K562 (cell line): ENCODE measurements around the gene RAI1. TPM values are rescaled to one million over a fixed set of nuclear protein-coding genes. Genes with fewer than 3 reads are reported as not detected.

Source experiments
- ARID1B ChIP-seq: fragments of 450-650 bp; IDR thresholded peaks from 2 replicates; pipeline ENCODE4 v1.6.1; 2016; ENCODE audit warnings: antibody characterized with exemption, mild to moderate bottlenecking, inconsistent platforms
- ATF1 ChIP-seq, 2 experiments: fragments of 450-650 bp in 1 of 2; IDR thresholded peaks; 2 replicates each; pipeline ENCODE4 v1.6.1; 2016; ENCODE audit warnings: missing compliant biosample characterization in 1 of 2, missing genetic modification characterization in 1 of 2
- CREB3L1 ChIP-seq: fragments of 450-650 bp; IDR thresholded peaks from 2 replicates; pipeline ENCODE4 v1.6.1; 2014; ENCODE audit warnings: low read depth, mild to moderate bottlenecking, moderate library complexity, borderline replicate concordance
- CREM ChIP-seq: IDR thresholded peaks from 2 replicates; pipeline ENCODE4 v1.6.1; 2014; ENCODE audit warnings: antibody characterized with exemption, low read depth
- CTCFL ChIP-seq: IDR thresholded peaks from 2 replicates; pipeline ENCODE4 v1.6.1; 2011; ENCODE audit warnings: borderline replicate concordance, low read depth, mild to moderate bottlenecking, moderate library complexity, low read length; ENCODE audit not compliant: insufficient read depth, poor library complexity, severe bottlenecking
- HINFP ChIP-seq: fragments of 450-650 bp; conservative IDR thresholded peaks from 2 replicates; pipeline ENCODE4 v1.6.1; 2016; ENCODE audit warnings: missing genetic modification characterization, low read depth, mild to moderate bottlenecking, control low read depth, missing compliant biosample characterization
- MCM7 ChIP-seq, 2 experiments: fragments of 450-650 bp; IDR thresholded peaks; 2 replicates each; pipeline ENCODE4 v1.6.1; 2016 to 2018
- NFYB ChIP-seq: IDR thresholded peaks from 2 replicates; pipeline ENCODE4 v1.6.1; 2011; ENCODE audit warnings: mild to moderate bottlenecking, moderate library complexity; ENCODE audit not compliant: insufficient read length; ENCODE audit errors: extremely low read depth
- RBM17 ChIP-seq: fragments of 200-400 bp; formaldehyde crosslinking; IDR thresholded peaks from 2 replicates; pipeline ENCODE4 v1.6.1; 2017; ENCODE audit warnings: low read depth, mild to moderate bottlenecking, low read length, borderline replicate concordance
- RNF2 ChIP-seq: sonication (generic); IDR thresholded peaks from 2 replicates; pipeline ENCODE4 v1.6.1; 2016
- SLC30A9 ChIP-seq: fragments of 250-450 bp; sonication (Bioruptor Pico); IDR thresholded peaks from 2 replicates; pipeline ENCODE4 v1.8.0; 2022; ENCODE audit warnings: mild to moderate bottlenecking, moderate library complexity
- SRSF1 ChIP-seq: fragments of 200-400 bp; formaldehyde crosslinking; IDR thresholded peaks from 2 replicates; pipeline ENCODE4 v1.6.1; 2017; ENCODE audit warnings: mild to moderate bottlenecking, low read depth, low read length, moderate library complexity
- TAF15 ChIP-seq: fragments of 200-400 bp; formaldehyde crosslinking; IDR thresholded peaks from 2 replicates; pipeline ENCODE4 v1.6.1; 2017; ENCODE audit warnings: mild to moderate bottlenecking, low read depth, low read length, moderate library complexity
- TFE3 ChIP-seq: fragments of 450-650 bp; formaldehyde crosslinking; IDR thresholded peaks from 2 replicates; pipeline ENCODE4 v1.4.0; 2020; ENCODE audit warnings: mild to moderate bottlenecking, mixed read lengths
- ZKSCAN3 ChIP-seq: fragments of 250-450 bp; sonication (Bioruptor Pico); IDR thresholded peaks from 2 replicates; pipeline ENCODE4 v1.4.0; 2020
- ZNF140 ChIP-seq: fragments of 250-450 bp; sonication (Bioruptor Pico); IDR thresholded peaks from 2 replicates; pipeline ENCODE4 v1.8.0; 2021; ENCODE audit warnings: moderate library complexity, mild to moderate bottlenecking, inconsistent platforms
- ZNF184 ChIP-seq: sonication (generic); formaldehyde crosslinking; IDR thresholded peaks from 2 replicates; pipeline ENCODE4 v1.5.0; 2020; ENCODE audit warnings: missing genetic modification reagents
- polyA plus RNA-seq, 8 experiments: library from polyadenylated mRNA; depleted of rRNA in 4 of 8; stranded (reverse) in 5 of 8; unstranded in 3 of 8; fragments of >200 nt; fragmentation: Nextera tagmentation in 2 of 8; fragmentation: Illumina TruSeq in 1 of 8; extraction: Ambion mirVana in 2 of 8; extraction: Trizol in 1 of 8; gene quantifications; 2 replicates each; pipeline versions ENCODE4 v1.2.1 to v1.2.3, GENCODE V29; 2011 to 2014; ENCODE audit warnings: inconsistent platforms in 1 of 8, missing spikeins in 1 of 8
- total RNA-seq, 7 experiments: library from RNA; depleted of rRNA in 6 of 7; stranded (reverse); fragments of >200 nt in 6 of 7; fragmentation: Illumina TruSeq in 2 of 7; extraction: Trizol in 2 of 7; gene quantifications; 2 replicates each; pipeline versions ENCODE4 v1.2.1 to v1.2.3, GENCODE V29; 2011 to 2021; ENCODE audit warnings: low replicate concordance in 1 of 7
- TF ChIP-seq, protein P1 (sequence below): fragments of 250-450 bp; sonication (Bioruptor Pico); IDR thresholded peaks from 2 replicates; pipeline ENCODE4 v1.8.0; 2021; ENCODE audit warnings: borderline replicate concordance, mild to moderate bottlenecking, moderate library complexity; ENCODE audit not compliant: poor library complexity, severe bottlenecking
- TF ChIP-seq, protein P2 (sequence below): sonication (generic); formaldehyde crosslinking; IDR thresholded peaks from 2 replicates; pipeline ENCODE4 v1.9.0; 2022; ENCODE audit warnings: mild to moderate bottlenecking, missing genetic modification reagents

RAI1 gene
- total and polyA plus RNA-seq, 9 of the 15 experiments (the other 6 are each of a cell fraction or from before 2014, with no cell fraction given) = 0.68 to 19.9 (median 5.5) TPM

GRCh38 chr17:17837966-17838962, 157.0 kb downstream of the RAI1 start (continued):
- TF ChIP-seq MCM7 (IDR thresholded peaks at IDR 0.05) (no peak), ARID1B (no peak), ZNF140 (CRISPR knock-in tag) (no peak), TAF15 (no peak), SRSF1 (no peak), ZKSCAN3 (CRISPR knock-in tag) (no peak), ZNF184 (CRISPR knock-in tag) (no peak), TFE3 (no peak), NFYB (no peak), RNF2 (peak; percentile 45; the same call in 1 of the 2 replicates), ATF1 (CRISPR knock-in tag; IDR thresholded peaks at IDR 0.05) (no peak), ATF1 (tag; IDR thresholded peaks at IDR 0.05) (no peak), SLC30A9 (CRISPR knock-in tag) (no peak), CREM (peak; percentile 40; the same call in 1 of the 2 replicates), RBM17 (no peak), CREB3L1 (no peak), HINFP (tag) (no peak), CTCFL (no peak)
- TF ChIP-seq, protein P1, sequence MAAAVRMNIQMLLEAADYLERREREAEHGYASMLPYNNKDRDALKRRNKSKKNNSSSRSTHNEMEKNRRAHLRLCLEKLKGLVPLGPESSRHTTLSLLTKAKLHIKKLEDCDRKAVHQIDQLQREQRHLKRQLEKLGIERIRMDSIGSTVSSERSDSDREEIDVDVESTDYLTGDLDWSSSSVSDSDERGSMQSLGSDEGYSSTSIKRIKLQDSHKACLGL (CRISPR knock-in tag) = no peak
- TF ChIP-seq, protein P2, sequence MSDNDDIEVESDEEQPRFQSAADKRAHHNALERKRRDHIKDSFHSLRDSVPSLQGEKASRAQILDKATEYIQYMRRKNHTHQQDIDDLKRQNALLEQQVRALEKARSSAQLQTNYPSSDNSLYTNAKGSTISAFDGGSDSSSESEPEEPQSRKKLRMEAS (CRISPR knock-in tag) = no peak
